NCI-H82 treated with DMSO at 0.1 percent for 48 hours (cell line): ENCODE measurements around the gene TRERF1.
"Not testable (repeated sequence)": the region's sequence is repeated elsewhere in the genome, so short reads cannot be mapped to it uniquely, and the experiment has no call there.

Experiments used
- DNase-seq: peaks from one replicate; lab custom pipeline; 2025; ENCODE audit not compliant: unreplicated experiment; lab: John Stamatoyannopoulos, UW

Gene TRERF1

DNA sequence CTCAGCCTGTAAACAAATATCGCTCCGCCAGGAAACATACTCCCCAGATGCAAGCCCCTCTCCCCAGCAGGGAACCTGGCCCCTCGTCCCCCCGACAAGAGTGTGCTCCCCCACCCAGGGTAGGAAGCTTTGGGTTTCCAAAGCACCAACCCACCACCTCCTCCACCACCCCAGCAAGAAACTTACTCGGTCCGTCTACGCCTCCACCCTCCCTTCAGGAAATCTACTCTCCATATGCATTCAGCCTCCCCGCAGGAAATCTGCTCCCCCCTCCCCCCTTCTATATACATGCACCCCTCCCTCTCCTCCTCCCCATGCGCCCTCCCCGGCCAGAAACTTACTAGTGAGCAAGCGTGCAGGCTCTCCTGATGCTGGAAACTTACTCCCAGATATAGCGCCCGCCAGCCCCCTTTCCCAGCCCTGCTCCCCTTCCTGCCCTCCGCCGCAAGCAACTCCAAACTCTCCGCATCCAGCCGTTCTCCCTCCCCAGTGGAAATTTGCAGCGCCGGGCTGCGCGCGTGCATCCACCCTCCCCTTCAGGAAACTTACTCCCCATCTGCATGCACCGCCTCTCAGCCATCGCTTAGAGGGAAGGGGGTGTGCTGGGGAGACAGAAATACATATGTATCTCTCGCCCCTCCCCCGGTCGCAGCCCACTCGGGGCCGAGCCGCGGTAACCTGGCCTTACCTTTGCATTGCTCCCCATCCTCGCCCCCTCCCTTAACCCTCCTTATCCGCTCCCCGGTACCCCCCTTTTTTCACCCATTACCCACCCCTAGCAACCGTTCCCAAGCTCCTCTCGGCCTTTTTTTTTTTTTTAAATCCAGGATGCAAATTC lies at the start of gene TRERF1:
TRERF1 (minus strand) TSS at position 594 of the 838 bp plus-strand sequence. CDS start 182,336 bp downstream, outside the sequence.
- DNase-seq, result peak; percentile 65

DNA sequence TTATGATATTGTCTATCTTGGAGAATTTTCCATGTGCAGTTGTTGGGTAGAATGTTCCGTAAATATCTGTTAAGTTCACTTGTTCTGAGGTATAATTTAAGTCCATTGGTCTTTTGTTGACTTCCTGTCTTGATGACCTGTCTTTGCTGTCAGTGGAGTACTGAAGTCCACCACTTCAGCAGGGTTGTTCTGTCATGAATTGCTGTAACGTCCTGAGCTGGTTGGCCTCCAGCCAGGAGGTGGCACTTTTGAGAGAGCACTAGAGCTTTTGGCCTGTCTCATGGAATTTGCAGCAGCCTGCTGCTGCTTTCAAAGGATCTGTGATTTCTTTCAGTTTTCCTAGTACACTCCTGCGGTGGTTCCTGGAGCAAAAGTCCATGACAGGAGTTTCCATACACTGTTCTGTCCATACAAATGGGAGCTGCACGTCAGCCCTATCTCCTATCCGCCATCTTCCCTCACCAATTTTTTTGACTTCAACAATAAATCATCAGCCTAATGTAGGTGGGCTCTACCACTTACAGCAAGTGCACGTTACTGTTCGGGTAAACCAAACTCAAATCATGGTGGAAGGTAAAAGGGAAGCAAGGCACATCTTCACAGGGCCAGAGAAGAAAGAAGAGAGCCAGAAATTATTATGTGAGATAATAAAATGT lies 46.9 kb upstream of the TRERF1 start:
- DNase-seq, result no peak

DNA sequence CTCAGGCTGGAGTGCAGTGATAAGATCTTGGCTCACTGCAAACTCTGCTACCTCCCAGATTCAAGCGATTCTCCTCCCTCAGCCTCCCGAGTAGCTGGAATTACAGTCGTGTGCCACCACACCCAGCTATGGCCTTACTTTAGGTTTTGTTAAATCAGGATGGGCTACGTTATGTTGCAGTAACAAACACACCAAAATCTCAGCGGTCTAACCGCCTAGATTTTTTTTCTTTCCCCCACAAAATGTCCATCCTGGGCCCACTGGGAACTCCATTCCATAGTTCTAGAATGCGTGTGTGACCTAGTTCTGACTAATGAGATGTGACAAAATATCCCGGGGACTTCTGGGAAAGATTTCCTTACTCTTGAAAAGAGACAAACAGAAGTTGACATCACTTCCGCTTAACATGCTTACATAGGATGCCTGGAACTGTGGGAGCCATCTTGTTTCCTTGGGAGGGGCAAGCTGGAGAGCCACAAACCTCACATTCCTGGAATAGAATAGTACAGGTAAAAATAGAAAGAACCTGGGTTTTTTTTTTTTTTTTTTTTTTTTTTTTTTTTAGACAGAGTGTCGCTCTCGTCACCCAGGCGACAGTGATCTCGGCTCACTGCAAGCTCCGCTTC lies 42.3 kb upstream of the TRERF1 start:
- no peak for DNase-seq

- DNase-seq, result no peak
Measured at GRCh38 chr6:42488129-42488528, 36.4 kb upstream of the TRERF1 start.

- no peak for DNase-seq
Measured at GRCh38 chr6:42484261-42484660, 32.5 kb upstream of the TRERF1 start.

DNA sequence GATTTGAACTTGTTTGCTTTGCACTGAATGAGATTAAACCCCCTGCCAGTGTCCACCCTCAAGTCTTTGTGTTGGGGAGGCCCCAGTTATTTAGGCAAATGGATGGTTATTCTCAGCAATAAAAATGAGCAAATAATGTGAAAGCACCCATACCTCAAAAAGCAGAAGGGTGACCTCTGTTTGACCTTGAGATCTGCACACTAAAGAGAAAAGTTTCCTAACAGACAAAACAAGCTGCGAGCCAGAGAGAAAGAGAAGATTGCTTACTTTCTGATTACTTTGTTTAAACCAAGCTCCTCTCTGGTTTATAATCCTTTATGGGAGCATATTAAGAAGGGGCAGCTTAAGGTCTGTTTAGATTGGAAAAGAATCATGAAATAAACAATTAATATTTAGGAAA lies 30.4 kb upstream of the TRERF1 start:
- DNase-seq, result no peak

DNA sequence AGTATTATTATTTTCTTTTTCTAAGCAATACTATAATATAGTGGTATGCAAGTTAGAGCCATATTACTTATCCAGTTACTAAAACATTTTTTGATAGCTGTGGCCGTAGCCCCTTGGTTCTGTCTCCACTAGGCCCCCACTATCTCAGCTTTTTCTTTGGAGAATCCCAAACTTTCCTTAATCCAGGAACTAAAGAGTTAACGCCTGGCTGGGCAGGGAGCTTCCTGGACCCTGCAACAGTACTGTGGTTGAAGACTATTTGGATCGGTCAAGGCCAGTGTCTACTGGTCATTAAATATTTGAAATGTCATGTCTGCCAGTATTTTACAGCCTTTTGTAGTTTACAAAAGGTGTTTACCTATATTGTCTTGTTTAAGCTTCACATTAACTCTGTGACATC lies 20.0 kb upstream of the TRERF1 start:
- no peak for DNase-seq

- no peak for DNase-seq
Measured at GRCh38 chr6:42471142-42471541, 19.4 kb upstream of the TRERF1 start.

GRCh38 chr6:42468273-42468672 lies 16.5 kb upstream of the TRERF1 start:
- DNase-seq, result no peak

GRCh38 chr6:42467651-42468050 lies 15.9 kb upstream of the TRERF1 start:
- no peak for DNase-seq

- DNase-seq, result not testable (repeated sequence)
Measured at GRCh38 chr6:42466470-42466869, 14.7 kb upstream of the TRERF1 start.

GRCh38 chr6:42462474-42462972 lies 10.8 kb upstream of the TRERF1 start:
- DNase-seq, result no peak

GRCh38 chr6:42460883-42461282 lies 9.2 kb upstream of the TRERF1 start:
- DNase-seq, result no peak

DNA sequence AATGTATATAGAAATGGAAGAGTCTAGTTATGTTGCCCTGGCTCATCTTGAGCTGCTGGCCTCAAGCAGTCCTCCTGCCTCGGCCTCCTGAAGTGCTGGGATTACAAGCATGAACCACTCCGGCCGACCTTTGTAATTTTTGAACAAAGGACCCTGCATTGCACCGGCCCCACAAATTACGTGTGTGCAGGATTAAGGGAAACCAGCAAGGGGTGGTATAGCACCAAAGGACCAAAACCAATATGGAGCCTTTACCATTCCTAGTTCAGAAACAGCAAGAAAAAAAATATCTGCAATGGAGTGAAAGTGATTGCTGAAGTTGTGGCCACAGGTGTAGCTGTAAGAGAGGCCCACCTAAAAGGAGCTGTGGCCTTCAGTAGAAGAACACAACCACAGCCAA lies 8.2 kb upstream of the TRERF1 start:
- no peak for DNase-seq

DNA sequence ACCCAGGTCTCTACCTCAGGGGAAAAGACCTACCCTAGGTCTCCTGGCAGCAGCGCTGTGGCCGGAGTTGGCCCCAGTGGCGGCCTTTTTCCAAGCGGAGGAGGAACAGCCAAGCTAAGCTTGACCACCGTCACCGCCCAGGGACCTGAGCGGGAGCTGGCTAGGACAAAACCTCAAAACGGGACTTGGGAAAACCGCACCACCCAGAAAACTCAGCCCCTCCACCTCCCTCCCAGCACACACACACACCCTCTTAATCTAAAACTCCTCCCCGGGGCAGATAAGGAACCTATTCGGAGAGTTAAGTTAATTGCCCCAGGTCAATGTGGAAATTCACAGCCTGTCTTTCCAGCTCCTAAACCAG lies 2.7 kb upstream of the TRERF1 start:
- DNase-seq, result no peak

- DNase-seq, result no peak
Measured at GRCh38 chr6:42453654-42454427, 2.1 kb upstream of the TRERF1 start.

DNA sequence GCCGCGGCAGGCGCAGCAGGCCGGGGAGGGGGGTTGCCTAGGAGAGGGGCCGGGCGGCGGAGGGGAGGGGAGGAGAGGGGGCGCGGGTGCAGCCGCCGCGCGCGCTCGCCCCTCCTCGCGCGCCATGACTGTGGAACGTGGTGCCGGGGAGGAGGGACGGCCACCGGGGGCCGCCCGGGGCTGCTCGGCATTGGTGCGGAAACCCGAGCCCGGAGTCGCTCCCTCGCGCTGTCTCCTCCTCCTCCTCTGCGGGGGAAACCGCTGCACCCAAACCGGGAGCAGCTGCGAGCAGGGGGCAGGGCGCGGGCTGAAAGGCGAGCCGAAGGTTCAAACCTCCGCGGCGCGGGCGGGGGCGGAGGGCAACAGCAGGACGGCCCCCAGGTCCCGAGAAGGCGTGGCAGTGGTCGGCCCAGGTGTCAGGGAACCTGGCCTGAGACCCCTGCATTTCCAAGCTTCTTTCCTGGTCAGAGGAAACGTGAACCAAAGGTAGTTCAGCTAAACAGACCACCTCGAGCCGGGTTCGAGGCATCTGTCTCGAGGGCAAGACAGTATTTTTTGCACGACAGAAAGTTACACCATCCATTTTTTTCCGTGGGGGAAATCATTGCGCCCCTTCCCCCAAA lies 1.4 kb upstream of the TRERF1 start:
- DNase-seq, result peak; percentile 55

DNA sequence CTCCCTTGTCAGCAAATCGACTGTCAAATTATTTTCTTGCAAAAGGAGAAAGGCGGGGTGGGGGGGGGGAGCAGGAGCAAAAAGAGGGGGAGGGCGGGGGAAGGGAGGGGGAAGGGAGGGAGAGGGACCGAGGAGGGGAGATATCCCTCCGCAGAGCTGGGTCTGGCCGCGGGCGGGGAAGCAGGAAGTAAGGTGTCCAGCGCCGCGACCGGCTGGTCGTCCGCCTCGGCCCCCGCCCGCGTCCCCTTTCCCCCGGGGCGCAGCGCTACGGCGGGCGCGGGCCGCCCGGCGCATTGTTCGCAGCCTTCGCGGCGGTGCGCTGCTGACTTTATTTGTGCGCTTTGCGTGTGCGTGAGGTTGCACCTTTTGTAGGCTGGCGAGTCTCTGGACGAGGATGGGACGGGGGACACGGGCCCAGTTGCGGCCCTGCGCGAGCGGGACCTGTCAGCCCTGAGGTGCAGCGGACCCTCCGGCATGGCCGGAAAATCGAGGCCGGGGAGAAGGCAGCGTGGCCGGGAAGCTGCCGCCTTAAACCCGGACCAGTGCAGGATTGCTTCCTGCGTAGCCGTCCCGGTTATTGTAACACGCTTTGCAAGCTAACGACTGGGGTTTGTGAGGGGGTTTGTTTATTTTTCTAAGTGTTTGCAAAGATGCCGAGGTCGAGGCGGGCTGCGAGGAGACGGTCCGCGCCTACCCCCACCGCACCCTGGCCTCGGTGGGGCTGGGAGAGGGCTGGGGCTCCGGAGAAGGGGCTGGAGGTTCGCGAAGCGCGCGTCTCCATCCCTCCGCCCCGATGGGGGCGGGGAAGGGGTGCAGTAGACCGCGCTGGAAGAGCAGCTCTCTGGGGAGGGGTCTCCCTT lies 675 bp upstream of the TRERF1 start:
- DNase-seq, result peak; percentile 58

GRCh38 chr6:42450477-42451332 lies 1.0 kb downstream of the TRERF1 start:
- no peak for DNase-seq
